Cardiac fibroblast (primary cell): Measurements from ENCODE around the gene SLC25A21.
A peak's percentile ranks its signal among the peaks of the same experiment; 100 is the strongest.

ENCODE experiments used
- DNase-seq, 2 donors: peaks; one replicate each; pipeline versions ENCODE4 v3.0.0 to v3.0.0-alpha.2; 2010; ENCODE audit warnings: low read depth in 2 of 2
- H3K4me3 ChIP-seq, 2 donors: replicated peaks in 1 of 2; 1 replicate in 1 of 2; 2 replicates in 1 of 2; pipeline ENCODE4 v1.5.1; 2011; ENCODE audit warnings: low read depth in 2 of 2, low read length in 2 of 2, mild to moderate bottlenecking in 2 of 2, moderate library complexity in 1 of 2
- TF ChIP-seq, protein P1 (sequence below): IDR thresholded peaks from one replicate; pipeline ENCODE4 v1.5.1; 2011; ENCODE audit warnings: low read depth, mild to moderate bottlenecking, low read length, inconsistent platforms

SLC25A21 gene

DNA sequence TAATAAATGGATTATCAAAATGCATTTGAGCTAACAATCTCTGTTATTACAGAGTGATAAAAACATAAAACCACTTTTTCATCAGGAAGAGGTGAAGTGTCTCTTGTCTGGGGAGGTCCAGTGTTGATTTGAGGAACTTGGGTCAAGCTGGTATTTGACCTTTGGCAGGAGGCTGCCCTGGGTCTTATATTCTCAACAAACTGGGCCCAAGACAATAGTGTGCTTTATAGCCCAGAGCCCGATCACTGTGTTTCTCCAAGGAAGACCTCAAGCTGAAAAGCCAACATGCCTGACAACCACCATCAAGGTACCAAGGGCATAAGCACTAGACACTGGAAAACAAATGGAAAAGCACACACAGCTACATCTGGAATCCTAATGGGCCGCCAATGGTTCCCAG lies 137.0 kb downstream of the SLC25A21 start:
- DNase-seq: no peak
- no peak overlapping the region for H3K4me3 ChIP-seq
- TF ChIP-seq, protein P1, sequence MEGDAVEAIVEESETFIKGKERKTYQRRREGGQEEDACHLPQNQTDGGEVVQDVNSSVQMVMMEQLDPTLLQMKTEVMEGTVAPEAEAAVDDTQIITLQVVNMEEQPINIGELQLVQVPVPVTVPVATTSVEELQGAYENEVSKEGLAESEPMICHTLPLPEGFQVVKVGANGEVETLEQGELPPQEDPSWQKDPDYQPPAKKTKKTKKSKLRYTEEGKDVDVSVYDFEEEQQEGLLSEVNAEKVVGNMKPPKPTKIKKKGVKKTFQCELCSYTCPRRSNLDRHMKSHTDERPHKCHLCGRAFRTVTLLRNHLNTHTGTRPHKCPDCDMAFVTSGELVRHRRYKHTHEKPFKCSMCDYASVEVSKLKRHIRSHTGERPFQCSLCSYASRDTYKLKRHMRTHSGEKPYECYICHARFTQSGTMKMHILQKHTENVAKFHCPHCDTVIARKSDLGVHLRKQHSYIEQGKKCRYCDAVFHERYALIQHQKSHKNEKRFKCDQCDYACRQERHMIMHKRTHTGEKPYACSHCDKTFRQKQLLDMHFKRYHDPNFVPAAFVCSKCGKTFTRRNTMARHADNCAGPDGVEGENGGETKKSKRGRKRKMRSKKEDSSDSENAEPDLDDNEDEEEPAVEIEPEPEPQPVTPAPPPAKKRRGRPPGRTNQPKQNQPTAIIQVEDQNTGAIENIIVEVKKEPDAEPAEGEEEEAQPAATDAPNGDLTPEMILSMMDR: no peak

DNA sequence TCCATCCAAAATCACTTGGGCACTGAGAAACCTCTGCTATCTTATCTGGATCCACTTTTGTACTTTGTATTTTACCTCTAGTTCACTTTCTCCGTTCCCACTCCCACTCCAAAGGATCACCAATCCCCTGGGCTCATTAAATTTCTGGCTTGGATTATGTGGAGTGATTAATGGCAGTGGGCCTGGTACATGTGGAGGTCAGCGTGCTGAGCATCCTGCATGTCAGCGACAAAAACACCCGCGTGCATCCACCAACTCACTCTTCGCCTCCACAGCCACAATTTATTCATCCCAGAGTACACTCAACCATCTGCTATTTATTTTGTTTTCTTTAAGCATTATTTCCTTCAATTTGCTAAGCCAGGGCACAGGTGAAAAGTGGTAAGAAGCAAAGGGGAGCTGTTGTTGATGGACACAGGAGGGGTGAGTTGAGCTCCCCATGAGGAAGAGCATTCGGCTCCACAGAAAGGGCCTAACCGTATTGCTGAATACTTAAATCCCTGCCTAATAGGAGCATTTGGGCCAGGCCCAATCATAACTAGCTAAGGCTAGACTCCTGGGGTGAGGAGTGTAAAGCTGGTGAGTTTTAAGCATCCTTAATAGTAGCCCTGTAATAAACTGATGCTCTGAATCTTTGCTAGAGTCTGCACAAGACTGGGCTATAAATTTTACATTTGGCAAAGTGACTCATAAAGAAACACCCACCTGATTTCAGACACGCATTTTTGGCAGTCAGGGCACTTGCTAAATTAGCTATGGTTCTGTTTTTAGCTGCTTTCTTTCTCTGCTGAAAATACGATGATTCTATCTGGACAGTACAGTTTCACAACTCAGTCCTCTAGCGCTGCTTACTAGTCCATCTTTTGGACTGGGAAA lies 137.8 kb downstream of the SLC25A21 start:
- TF ChIP-seq, protein P1: no peak
- peak in 1 of 2 donors; percentile 48 for DNase-seq
- H3K4me3 ChIP-seq: no peak overlapping the region

DNA sequence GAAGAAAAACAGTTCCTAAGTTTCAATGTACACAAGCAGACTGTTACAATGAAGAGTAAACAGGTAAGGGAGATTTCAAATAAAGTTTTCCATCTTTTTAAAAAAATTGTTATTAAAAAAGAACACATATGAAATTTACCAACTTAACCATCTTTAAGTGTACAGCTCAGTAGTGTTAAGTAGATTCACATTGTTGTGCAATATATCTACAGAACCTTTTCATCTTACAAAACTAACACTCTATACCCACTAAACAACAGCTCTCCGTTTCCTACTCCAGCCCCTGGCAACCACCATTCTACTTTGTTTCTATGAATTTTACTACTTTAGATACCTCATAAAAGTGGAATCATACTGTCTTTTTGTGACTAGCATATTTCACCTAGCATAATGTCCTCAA lies 139.5 kb downstream of the SLC25A21 start:
- no peak for DNase-seq
- TF ChIP-seq, protein P1: no peak
- H3K4me3 ChIP-seq: no peak overlapping the region

DNA sequence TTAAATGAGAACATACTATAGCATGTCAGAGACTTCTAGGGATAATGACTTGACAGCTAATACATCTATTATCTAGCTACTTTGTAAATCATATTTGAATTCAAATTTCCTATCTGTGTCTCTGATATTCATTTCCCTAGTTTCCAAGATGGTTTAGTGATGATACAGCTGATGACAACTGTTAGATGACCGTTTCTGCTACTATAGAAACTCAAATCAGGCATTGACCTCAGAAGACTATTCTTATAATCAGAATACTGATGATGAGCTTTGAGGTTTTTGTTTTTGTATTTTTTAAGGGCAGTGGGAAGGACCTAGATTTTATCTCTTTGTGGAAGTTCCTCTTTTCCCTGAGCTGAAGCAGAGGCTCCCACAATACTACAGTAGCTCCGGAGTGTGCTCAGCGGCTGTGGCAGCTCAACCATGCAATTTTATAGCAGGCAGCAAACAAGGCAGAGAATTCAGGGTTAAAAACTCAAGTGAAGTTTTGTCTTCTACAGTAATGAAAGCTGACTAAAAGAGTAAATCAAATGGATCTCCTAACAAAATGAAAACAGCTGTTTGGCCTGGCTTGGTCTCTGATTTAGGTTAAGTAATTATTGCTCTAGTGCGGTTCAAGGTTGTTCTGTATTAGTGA lies 145.1 kb downstream of the SLC25A21 start:
- TF ChIP-seq, protein P1: no peak
- DNase-seq: no peak
- H3K4me3 ChIP-seq: no peak overlapping the region

DNA sequence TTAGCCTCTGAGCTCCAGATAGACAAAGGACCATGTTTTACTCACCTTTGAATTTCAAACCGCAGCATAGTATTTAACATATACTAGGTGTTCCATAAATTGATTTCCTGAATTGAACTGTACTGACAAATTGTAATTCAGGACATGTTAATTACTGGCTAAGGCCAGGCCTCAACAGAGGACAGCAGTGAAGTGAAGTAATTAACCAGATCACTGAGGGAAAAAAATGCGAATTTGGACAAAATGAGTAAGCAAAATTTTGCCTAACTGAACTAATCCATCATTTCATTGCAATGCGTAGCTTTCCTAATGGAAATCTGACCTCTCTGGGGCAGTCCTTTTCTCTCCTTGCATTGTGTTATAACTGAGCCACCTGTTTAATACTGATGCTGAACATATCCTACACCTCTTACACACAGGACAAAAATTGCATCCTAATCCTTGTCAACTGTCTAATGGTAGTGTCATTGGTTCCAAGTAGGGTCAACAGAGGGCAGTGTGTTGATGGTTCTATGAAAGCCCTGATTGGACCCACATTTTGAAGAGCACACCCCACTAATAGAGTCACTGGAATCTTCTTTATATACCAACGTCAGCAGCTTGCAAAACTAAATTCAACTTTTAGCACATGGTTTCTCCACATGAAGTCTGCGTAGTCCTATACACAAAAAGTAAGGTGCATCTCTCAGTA lies 148.4 kb downstream of the SLC25A21 start:
- no peak for DNase-seq
- no peak overlapping the region for H3K4me3 ChIP-seq
- TF ChIP-seq, protein P1: no peak

DNA sequence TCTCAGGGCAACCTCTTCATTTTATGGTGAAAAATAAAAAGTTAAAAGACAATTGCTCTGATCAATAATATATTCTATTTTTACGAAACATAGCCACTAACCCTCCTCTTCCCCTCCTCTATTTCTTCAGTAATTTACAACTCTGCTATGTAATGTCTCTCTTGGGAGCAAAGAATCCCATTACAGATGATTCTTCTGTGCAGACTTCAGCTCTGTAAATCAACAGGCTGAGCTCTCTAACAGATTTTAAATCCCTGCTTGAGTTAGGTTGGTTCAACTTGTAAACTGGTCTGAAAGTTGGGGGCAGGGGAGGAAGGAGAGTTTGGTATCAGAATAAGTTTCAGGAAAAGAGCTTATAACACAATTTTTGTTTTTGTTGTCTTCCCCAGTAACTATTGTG lies 151.0 kb downstream of the SLC25A21 start:
- H3K4me3 ChIP-seq: no peak overlapping the region
- DNase-seq: no peak
- TF ChIP-seq, protein P1: no peak
